ENCODE measurements around the gene AKR1C1.
"Not testable (repeated sequence)": the region's sequence is repeated elsewhere in the genome, so short reads cannot be mapped to it uniquely, and the experiment has no call there.

The AKR1C1 gene

DNA sequence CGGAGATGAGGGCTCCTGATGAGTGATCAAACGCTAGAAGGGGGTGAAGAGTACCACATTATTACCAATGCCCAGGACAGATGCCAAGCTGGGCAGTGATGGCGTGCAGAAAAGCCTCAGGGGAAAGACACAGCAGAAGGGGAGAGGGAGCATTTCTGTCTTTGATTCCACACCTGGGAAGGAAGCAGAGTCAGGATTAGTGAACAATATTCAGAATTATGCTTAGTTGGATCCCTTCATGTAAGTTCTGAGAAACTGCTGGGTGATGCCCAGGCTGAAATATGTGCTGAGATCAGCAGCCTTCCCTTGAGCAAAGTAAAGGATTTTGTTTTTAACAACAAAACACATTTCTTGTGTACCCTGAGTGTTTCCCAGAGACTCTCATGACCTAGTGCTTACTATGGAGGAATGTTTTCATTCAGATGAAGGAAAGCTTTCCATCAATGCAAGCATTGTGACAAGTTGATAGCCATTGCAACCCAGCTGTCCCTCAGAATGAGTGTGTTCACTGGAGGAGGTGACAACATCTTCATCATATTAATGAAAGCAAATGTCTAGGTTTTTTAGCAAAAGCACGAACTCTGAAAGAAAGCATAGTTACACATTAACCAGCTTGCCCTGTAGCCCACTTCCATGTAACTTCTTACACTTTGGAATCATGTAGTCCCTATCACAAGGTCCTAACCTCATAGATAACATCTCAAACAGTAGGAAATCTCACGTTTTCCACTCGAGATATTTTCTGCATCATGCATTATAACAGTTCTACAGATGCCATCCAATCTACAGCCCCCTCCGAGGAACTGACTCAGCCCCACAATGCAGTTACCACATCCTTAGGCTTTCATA, 23.8 kb upstream of the AKR1C1 start:
- DNase-seq (ENCODE audit: insufficient read length, low spot score) (no peak), FAIRE-seq (no peak)
- TF ChIP-seq POU2F2 (IDR thresholded peaks at IDR 0.05; ENCODE audit: low read depth, low read length) (no peak), SPI1 (IDR thresholded peaks at IDR 0.05; ENCODE audit: low read depth, low read length) (no peak), TAF1 (IDR thresholded peaks at IDR 0.05; ENCODE audit: low read depth, low read length) (no peak), POLR2AphosphoS5 (IDR thresholded peaks at IDR 0.05; ENCODE audit: low read depth, low read length) (no peak), PAX5 (IDR thresholded peaks at IDR 0.05; ENCODE audit: insufficient read depth, low read length, severe bottlenecking) (no peak), POLR2A (IDR thresholded peaks at IDR 0.05; ENCODE audit: low read depth, low read length) (no peak)

DNA sequence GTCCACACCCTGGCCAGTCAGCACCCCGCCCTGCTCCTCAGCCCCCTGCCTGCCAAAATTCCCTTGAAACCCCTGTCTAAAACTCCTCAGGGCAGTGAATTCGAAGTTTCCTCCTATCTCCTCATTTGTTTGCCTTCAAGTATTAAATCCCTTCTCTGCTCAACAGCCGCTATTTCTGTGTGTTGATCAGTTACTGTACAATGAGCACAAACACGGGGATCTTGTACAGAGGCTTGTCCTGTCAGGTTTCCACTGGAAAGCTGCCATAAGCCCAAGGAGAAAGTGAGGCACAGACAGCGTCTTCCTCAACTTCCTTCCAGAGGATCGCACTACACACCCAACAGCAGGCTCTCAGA, 23.2 kb upstream of the AKR1C1 start:
- FAIRE-seq; DNase-seq (ENCODE audit: insufficient read length, low spot score): not testable (repeated sequence)

DNA sequence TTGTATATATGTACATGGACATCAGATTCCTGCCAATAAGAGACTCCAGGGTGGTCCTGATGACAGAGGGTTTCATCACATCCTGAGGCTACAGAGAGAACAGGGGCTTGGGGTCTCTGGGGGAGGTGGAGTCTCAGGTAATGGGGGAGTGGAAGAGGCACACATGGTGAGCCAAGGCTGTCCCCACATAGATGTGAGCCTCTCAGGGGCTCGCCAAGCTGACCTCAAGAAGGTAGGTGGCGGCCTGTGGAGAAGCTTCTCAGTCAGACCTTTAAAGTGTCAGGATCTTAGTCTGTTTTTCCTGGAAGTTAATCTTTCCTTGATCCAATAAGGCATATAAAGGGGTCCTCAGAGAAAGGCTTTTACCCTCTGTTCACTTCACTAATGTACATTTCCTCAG, 22.3 kb upstream of the AKR1C1 start:
- FAIRE-seq; DNase-seq (ENCODE audit: insufficient read length, low spot score): not testable (repeated sequence)

DNA sequence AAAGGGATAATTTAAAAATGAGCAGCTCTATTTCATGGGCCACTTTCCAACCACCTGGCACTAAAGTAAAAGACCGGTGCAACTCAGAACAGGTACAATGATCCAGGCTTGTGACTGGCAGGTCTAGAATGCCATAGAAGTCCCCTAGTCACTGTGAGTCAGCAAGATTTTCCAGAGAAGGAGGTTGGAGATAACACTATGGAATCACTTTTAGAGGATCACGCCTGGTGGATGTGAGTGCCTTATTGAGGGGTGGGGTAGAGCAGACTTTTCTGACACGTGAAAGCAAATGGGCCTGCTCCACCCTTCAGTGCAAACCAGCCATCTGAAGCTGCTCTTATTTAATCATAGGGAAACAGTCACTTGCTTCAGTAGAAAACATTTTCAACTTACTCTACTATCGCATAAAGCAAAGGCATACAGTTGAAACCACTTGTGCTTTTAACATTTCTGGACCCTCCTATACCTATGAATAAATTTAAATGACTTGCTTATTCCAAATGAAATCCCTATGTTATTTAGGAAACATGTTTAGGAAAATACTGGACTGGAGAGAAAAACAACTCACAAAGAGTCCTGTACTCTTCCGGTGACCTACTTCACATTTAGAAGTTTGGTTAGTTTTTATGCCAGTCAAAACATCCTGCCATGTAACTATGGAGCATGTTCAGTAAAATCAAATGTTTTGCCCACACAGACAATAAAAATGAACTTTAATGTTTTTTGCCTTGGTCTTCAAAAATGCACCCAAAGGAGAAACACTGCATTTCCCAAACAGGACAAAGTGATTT, 21.5 kb upstream of the AKR1C1 start:
- no peak for DNase-seq (ENCODE audit: insufficient read length, low spot score)
- TF ChIP-seq POLR2AphosphoS5 (IDR thresholded peaks at IDR 0.05; ENCODE audit: low read depth, low read length) (no peak), TAF1 (IDR thresholded peaks at IDR 0.05; ENCODE audit: low read depth, low read length) (no peak), POLR2A (IDR thresholded peaks at IDR 0.05; ENCODE audit: low read depth, low read length) (no peak), SPI1 (IDR thresholded peaks at IDR 0.05; ENCODE audit: low read depth, low read length) (no peak), POU2F2 (IDR thresholded peaks at IDR 0.05; ENCODE audit: low read depth, low read length) (no peak), PAX5 (IDR thresholded peaks at IDR 0.05; ENCODE audit: insufficient read depth, low read length, severe bottlenecking) (no peak)
- FAIRE-seq = no peak

DNA sequence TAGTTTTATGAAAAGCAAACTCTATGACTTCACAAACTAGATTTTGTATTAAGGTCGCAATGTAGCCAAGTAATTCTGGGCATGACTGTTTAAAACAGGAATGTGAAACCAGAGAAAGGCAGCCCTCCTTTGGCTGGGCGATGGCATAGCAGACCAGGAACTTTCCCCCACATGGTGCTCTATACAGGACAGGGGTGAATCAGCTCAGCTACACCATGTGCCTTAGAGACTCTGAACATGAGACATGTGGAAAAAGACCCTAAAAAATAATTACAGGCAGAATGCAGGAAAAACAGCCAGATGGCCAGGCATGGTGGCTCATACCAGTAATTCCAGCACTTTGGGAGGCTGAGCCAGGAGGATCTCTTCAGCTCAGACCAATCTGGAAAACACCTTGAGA, 20.3 kb upstream of the AKR1C1 start:
- not testable (repeated sequence) for DNase-seq (ENCODE audit: insufficient read length, low spot score)

DNA sequence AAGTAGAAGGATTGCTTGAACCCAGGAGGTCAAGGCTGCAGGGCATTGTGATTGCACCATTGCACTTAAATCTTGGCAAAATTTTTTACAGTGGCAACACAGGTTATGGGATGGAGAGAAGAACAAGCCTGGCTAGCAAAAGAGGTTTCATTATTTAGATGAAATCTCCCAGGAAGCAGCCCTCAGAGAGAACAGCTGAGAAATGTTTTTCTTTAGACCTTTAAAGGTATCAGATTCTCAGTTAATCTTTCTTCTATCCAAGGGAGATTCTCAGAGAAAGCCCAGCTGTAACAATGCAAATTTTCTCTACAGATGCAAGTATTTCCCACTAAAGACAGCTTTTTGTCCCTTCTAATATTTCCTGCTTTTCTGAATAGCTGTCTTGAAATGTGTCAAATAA, 19.8 kb upstream of the AKR1C1 start:
- DNase-seq (ENCODE audit: insufficient read length, low spot score); FAIRE-seq: not testable (repeated sequence)

More for the DNA sequence above, 20.3 kb upstream of the AKR1C1 start:
- FAIRE-seq = not testable (repeated sequence)

DNA sequence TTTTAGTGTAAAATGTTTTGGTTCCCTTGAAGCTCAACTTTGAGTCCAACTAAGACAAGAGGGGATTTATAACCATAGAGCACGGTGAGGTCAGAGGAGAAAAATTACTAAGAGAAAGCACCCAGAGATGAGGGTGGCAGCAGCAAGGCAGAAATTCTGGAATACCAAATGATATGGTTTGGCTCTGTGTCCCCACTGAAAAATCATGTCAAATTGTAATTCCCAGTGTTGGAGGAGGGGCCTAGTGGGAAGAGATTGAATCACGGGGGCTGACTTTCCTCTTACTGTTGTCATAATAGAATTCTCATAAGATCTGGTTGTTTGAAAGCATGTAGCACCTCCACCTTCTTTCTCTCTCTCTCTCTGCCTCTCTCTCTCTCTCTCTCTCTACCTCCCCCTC, 19.4 kb upstream of the AKR1C1 start:
- FAIRE-seq = no peak
- no peak for DNase-seq (ENCODE audit: insufficient read length, low spot score)
- TF ChIP-seq POU2F2 (IDR thresholded peaks at IDR 0.05; ENCODE audit: low read depth, low read length) (no peak), PAX5 (IDR thresholded peaks at IDR 0.05; ENCODE audit: insufficient read depth, low read length, severe bottlenecking) (no peak), SPI1 (IDR thresholded peaks at IDR 0.05; ENCODE audit: low read depth, low read length) (no peak), TAF1 (IDR thresholded peaks at IDR 0.05; ENCODE audit: low read depth, low read length) (no peak), POLR2AphosphoS5 (IDR thresholded peaks at IDR 0.05; ENCODE audit: low read depth, low read length) (no peak), POLR2A (IDR thresholded peaks at IDR 0.05; ENCODE audit: low read depth, low read length) (no peak)

DNA sequence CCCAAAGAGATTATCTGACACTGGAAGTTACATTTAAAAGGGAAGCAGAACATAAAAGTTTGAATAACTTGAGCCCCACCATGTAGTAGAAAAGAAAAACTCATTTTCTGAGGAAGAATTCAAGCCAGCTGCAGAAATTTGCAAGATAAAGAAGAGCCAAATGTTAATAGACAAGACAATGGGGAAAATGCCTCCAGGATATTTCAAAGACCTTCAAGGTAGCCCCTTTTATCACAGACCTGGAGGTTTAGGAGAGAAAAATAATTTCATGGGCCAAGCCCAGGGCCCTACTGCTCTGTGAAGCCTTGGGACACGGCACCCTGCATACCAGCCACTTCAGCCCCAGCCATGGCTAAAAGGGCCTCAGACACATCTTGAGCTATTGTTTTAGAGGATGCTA, 18.4 kb upstream of the AKR1C1 start:
- no peak for TF ChIP-seq PAX5 (IDR thresholded peaks at IDR 0.05; ENCODE audit: insufficient read depth, low read length, severe bottlenecking)
- TF ChIP-seq POU2F2 (IDR thresholded peaks at IDR 0.05; ENCODE audit: low read depth, low read length) = no peak
- TF ChIP-seq POLR2A (IDR thresholded peaks at IDR 0.05; ENCODE audit: low read depth, low read length) = no peak
- no peak for TF ChIP-seq POLR2AphosphoS5 (IDR thresholded peaks at IDR 0.05; ENCODE audit: low read depth, low read length)
- no peak for TF ChIP-seq SPI1 (IDR thresholded peaks at IDR 0.05; ENCODE audit: low read depth, low read length)
- no peak for TF ChIP-seq TAF1 (IDR thresholded peaks at IDR 0.05; ENCODE audit: low read depth, low read length)
- FAIRE-seq = no peak
- no peak for DNase-seq (ENCODE audit: insufficient read length, low spot score)

DNA sequence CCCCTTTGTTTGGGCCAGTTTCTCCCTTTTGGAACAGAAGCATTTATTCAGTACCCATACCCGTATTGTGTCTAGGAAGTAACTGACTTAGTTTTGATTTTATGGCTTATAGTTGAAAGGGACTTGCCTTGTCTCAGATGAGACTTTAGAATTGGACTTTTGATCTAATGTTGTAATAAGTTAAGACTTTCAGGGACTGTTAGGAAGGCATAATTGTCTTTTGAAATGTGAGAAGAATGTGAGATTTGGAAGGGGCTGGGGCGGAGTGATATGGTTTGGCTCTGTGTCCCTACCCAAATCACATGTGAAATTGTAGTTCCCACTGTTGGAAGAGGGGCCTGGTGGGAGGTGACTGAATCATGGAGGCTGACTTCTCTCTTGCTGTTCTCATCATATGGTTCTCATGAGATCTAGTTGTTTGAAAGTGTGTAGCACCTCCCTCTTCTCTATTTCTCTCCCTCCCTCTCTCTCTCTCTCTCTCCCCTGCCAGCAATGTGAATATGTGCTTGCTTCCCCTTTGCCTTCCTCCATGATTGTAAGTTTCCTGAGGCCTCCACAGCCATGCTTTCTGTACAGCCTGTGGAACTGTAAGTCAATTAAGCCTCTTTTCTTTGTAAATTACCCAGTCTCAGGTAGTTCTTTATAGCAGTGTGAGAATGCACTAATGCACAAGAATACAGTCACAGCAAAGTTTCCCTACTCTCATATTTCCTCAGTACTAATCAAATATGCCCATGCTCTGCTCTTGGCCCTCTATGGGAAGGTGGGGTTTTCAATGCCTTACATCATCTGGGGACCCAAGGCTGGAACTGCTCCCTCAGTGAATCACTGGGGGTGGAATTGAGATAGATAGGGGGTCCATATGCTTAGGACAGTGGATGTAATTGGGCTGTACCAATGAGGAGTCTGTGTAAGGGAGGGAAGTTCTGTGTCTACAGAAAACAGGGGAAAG, 17.2 kb upstream of the AKR1C1 start:
- FAIRE-seq (no peak), DNase-seq (ENCODE audit: insufficient read length, low spot score) (no peak)
- TF ChIP-seq POLR2A (IDR thresholded peaks at IDR 0.05; ENCODE audit: low read depth, low read length) (no peak), PAX5 (IDR thresholded peaks at IDR 0.05; ENCODE audit: insufficient read depth, low read length, severe bottlenecking) (no peak), SPI1 (IDR thresholded peaks at IDR 0.05; ENCODE audit: low read depth, low read length) (no peak), POU2F2 (IDR thresholded peaks at IDR 0.05; ENCODE audit: low read depth, low read length) (no peak), POLR2AphosphoS5 (IDR thresholded peaks at IDR 0.05; ENCODE audit: low read depth, low read length) (no peak), TAF1 (IDR thresholded peaks at IDR 0.05; ENCODE audit: low read depth, low read length) (no peak)

DNA sequence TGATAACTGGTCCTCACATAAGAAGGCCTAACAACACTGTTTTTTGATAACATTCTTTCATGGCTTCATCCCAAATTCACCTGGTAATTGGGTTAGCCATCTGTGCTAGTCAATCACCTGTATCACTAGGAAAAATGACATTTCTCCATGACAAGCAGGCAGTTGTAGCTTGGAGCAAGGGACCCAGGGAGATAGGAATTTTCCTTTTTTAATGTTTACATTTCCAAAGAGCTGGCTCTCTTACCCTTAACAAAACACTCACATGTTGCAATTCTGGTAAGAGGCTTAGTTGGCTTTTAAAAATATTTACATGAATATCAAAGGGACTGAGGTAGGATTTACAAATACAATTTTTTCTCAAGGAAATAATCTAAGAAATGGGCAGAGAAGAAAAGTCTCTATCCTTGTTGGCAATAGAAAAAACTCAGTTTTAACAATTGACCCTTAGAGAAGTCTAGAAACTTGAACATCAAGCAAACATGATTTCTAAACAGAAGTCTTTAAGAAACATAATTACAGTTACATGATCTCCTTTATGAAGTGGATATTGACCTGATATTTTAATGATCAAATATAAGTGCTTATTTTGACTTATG, 16.1 kb upstream of the AKR1C1 start:
- no peak for FAIRE-seq
- no peak for DNase-seq (ENCODE audit: insufficient read length, low spot score)
- TF ChIP-seq SPI1 (IDR thresholded peaks at IDR 0.05; ENCODE audit: low read depth, low read length) (no peak), POLR2A (IDR thresholded peaks at IDR 0.05; ENCODE audit: low read depth, low read length) (no peak), POU2F2 (IDR thresholded peaks at IDR 0.05; ENCODE audit: low read depth, low read length) (no peak), TAF1 (IDR thresholded peaks at IDR 0.05; ENCODE audit: low read depth, low read length) (no peak), POLR2AphosphoS5 (IDR thresholded peaks at IDR 0.05; ENCODE audit: low read depth, low read length) (no peak), PAX5 (IDR thresholded peaks at IDR 0.05; ENCODE audit: insufficient read depth, low read length, severe bottlenecking) (no peak)

Data from GM12891 (cell line).